GM18861 (cell line): ENCODE measurements around the gene VAMP1.
"Not testable (repeated sequence)": the region's sequence is repeated elsewhere in the genome, so short reads cannot be mapped to it uniquely, and the experiment has no call there.

ENCODE experiments used
- ATAC-seq: cut with Tn5 transposase; IDR thresholded peaks from one replicate; pipeline ENCODE4 v1.9.1; 2021; ENCODE audit not compliant: unreplicated experiment

VAMP1 gene

GRCh38 chr12:6451348-6452244 lies 18.9 kb downstream of the VAMP1 start, which contains the start of gene TAPBPL:
Gene TAPBPL (plus strand): TSS chr12:6452042. CDS start chr12:6452249, 207 bp downstream.
- ATAC-seq: no peak

GRCh38 chr12:6450869-6451347 lies 19.6 kb downstream of the VAMP1 start:
- no peak for ATAC-seq

GRCh38 chr12:6450091-6450868 lies 20.2 kb downstream of the VAMP1 start:
- ATAC-seq: no peak

- ATAC-seq: no peak
Measured at GRCh38 chr12:6444704-6445688, 25.5 kb downstream of the VAMP1 start, which contains the start of gene CD27. Gene CD27 (plus strand): TSS chr12:6444955. CDS start chr12:6445096, 141 bp downstream.

- ATAC-seq: no peak
Measured at GRCh38 chr12:6444031-6444430, 26.4 kb downstream of the VAMP1 start.

GRCh38 chr12:6443361-6443983 lies 27.0 kb downstream of the VAMP1 start:
- no peak for ATAC-seq

DNA sequence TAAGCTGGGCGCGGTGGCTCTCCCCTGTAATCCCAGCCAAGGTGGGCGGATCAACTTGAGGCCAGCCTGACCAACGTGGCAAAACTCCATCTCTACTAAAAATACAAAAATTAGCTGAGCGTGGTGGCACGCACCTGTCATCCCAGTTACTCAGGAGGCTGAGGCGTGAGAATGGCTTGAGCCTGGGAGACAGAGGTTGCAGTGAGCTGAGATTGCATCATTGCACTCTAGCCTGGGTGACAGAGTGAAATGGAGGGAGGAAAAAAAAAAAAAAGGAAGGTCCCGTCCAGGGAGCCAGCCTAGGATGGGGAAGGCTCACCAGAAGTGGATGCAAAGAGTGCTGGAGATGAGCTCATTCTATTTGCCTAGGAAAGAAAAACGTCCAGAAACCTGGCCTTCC lies 27.6 kb downstream of the VAMP1 start:
- ATAC-seq: no peak

DNA sequence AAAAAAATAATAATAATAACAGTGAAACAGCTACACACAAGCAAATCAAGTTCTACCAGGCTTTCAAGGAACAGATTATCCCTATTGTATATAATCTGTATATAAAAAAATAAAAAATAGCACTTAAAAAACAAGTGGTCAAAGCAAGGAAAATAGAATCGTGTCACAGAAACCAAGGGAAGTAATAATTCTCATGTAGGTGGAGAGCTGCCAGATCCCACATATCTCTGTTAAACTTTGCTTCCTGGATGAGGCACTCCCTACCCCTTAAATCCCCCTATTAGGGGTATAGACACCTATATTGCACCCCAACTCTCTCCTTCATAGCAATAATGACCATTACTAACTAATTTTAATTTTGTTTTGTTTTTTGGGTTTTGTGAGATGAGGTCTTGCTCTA lies 30.1 kb downstream of the VAMP1 start:
- ATAC-seq: no peak

- no peak for ATAC-seq
Measured at GRCh38 chr12:6438345-6438744, 32.1 kb downstream of the VAMP1 start.

DNA sequence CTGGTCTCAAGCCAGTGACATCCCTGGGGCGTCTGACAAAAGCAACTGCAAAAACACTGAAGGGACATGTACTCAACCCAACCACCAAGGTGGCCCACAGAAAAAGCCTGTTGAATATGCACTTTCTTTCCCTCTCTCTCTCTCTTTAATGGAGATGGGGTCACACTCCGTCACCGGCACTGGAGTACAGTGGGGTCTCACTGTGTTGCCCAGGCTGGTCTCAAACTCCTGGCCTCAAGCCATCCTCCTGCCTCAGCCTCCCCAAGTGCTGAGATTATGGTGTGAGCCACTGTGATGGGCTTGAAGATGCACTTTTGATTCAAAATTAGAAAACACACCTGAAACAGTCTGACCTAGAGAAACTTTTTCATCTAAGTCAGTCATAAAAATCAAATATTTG lies 32.9 kb downstream of the VAMP1 start:
- ATAC-seq: no peak

- ATAC-seq: no peak
Measured at GRCh38 chr12:6435961-6436715, 34.3 kb downstream of the VAMP1 start.

GRCh38 chr12:6434205-6435140 lies 36.0 kb downstream of the VAMP1 start:
- no peak for ATAC-seq

- ATAC-seq: no peak
Measured at GRCh38 chr12:6432991-6433390, 37.5 kb downstream of the VAMP1 start.

DNA sequence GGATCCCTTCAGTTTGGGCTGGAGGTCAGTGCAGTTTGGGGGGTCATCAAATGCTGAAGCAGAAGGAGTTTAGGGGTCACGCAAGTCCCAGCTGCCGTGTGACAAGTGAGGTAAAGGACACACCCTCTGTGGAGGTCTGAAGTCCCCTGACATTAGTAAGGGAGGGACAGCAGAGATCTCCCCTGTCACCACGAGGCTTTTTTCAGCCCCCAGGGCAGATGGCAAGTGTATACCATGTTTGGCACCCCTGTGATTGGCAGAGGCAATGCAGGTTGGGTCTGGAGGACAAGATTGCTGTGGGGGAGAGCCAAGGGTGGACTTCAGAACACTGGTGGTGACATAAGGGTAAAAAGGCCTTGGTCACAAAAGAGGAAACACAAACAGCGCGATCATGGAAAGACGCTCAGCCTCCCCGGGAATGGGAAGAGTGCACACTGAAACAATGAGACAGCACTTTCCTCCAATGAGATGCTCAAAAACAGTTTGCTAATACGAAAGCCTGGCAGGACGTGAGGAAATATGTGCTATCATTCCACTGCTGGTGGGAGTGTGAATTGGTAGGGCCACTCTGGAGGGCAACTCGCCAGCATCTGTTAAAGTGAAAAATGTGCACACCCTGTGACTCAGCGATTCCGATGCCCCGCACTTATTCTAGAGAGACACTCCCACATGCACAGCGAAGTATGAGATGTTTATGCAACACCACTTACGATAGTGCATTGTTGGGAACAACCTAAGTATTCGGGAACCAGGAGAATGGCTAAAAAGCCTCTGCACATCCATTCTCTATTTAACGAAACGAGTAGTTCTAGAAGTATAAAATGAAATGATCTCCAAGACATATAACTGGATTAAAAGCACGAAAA lies 40.1 kb downstream of the VAMP1 start:
- ATAC-seq: no peak

GRCh38 chr12:6428326-6428725 lies 42.2 kb downstream of the VAMP1 start:
- ATAC-seq: no peak

DNA sequence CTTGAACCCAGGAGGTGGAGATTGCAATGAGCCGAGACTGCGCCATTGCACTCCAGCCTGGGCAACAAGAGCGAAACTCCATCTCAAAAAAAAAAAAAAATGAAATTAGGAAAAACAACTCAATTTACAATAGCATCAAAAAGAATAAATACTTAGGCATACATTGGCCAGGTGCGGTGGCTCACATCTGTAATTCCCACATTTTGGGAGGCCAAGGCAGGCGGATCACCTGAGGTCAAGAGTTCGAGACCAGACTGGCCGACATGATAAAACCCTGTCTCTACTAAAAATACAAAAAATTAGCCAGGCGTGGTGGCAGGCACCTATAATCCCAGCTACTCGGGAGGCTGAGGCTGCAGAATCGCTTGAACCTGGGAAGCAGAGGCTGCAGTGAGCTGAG lies 42.7 kb downstream of the VAMP1 start:
- not testable (repeated sequence) for ATAC-seq
